Progenitor cell of endocrine pancreas (in vitro differentiated cells): ENCODE data around the gene CRHBP. TPM values are rescaled to one million over a fixed set of nuclear protein-coding genes. Genes with fewer than 3 reads are reported as not detected.
"Not testable (repeated sequence)": the region's sequence is repeated elsewhere in the genome, so short reads cannot be mapped to it uniquely, and the experiment has no call there.

ENCODE experiments used
- DNase-seq: peaks from one replicate; pipeline ENCODE4 v3.0.0; 2021; ENCODE audit warnings: low spot score; ENCODE audit not compliant: unreplicated experiment
- H3K27ac Mint-ChIP-seq: 2 replicates; pipeline ENCODE4 v1.8.0; 2021; ENCODE audit warnings: mild to moderate bottlenecking, moderate library complexity, mixed read lengths
- H3K27me3 Mint-ChIP-seq: 2 replicates; pipeline ENCODE4 v1.8.0; 2021; ENCODE audit warnings: mixed read lengths
- H3K36me3 Mint-ChIP-seq: 2 replicates; pipeline ENCODE4 v1.8.0; 2022; ENCODE audit warnings: mixed read lengths; ENCODE audit not compliant: insufficient read depth
- H3K4me1 Mint-ChIP-seq: 2 replicates; pipeline ENCODE4 v1.8.0; 2021; ENCODE audit warnings: low read depth, mixed read lengths
- H3K4me3 Mint-ChIP-seq: 2 replicates; pipeline ENCODE4 v1.8.0; 2021; ENCODE audit warnings: low read depth, mild to moderate bottlenecking, moderate library complexity, mixed read lengths
- H3K9me3 Mint-ChIP-seq: 2 replicates; pipeline ENCODE4 v1.8.0; 2021; ENCODE audit warnings: low read depth, mixed read lengths
- total RNA-seq: library from RNA; stranded (reverse); gene quantifications from 2 replicates; pipeline ENCODE4 v1.2.1, GENCODE V29; 2021
- TF ChIP-seq, protein P1 (sequence below): fragments of 200-600 bp; sonication (generic); IDR thresholded peaks from one replicate; pipeline ENCODE4 v1.5.0; 2021; ENCODE audit warnings: antibody characterized with exemption, mild to moderate bottlenecking; ENCODE audit not compliant: unreplicated experiment

The CRHBP gene
- total RNA-seq, 1 donor from 2014 or later, result 1.1 TPM

DNA sequence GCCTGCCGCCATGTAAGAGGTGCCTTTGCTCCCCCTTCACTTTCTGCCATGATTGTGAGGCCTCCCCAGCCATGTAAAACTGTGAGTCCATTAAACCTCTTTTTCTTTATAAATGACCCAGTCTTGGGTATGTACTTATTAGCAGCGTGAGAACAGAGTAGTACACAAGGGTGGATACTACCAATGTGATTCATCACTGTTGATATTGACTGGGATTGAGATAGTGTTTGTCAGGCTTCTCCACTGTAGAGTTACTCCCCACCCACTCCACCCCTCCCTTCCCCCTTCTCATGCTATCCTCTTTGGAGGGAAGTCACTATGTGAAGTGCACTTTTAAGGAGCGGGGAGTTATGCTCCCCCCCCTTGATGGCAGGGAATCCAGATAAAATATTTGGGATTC, 11.4 kb upstream of the CRHBP start:
- TF ChIP-seq, protein P1, sequence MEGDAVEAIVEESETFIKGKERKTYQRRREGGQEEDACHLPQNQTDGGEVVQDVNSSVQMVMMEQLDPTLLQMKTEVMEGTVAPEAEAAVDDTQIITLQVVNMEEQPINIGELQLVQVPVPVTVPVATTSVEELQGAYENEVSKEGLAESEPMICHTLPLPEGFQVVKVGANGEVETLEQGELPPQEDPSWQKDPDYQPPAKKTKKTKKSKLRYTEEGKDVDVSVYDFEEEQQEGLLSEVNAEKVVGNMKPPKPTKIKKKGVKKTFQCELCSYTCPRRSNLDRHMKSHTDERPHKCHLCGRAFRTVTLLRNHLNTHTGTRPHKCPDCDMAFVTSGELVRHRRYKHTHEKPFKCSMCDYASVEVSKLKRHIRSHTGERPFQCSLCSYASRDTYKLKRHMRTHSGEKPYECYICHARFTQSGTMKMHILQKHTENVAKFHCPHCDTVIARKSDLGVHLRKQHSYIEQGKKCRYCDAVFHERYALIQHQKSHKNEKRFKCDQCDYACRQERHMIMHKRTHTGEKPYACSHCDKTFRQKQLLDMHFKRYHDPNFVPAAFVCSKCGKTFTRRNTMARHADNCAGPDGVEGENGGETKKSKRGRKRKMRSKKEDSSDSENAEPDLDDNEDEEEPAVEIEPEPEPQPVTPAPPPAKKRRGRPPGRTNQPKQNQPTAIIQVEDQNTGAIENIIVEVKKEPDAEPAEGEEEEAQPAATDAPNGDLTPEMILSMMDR, result no peak
- no peaks in the 10 kb centered on the region for H3K36me3 Mint-ChIP-seq
- no peak overlapping the region for H3K4me3 Mint-ChIP-seq
- no peaks in the 10 kb centered on the region for H3K9me3 Mint-ChIP-seq
- DNase-seq, result no peak
- peaks cover 13% of the 10 kb centered on the region for H3K4me1 Mint-ChIP-seq
- H3K27ac Mint-ChIP-seq, result no peak overlapping the region
- no peaks in the 10 kb centered on the region for H3K27me3 Mint-ChIP-seq

DNA sequence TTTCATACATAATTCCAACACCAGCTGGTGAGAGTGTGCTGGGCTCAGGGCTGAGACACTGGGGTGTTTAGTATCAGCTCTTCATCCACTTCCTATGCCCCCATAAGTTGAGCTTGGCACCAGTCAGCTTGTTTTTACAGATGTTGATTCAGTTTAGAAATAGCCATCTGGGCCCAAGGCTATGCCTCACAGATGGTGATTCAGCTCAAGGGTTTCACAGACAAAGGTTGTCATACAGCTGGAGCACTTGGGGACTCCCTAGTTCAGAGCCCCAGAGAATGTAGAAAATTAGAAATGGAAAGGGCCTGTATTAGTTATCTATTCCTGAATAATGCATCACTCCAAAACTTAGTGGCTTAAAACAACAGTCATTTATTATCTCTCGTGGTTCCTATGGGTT, 10.3 kb upstream of the CRHBP start:
- DNase-seq, result no peak
- Mint-ChIP-seq H3K4me1 (peaks cover 13% of the 10 kb centered on the region), H3K9me3 (no peaks in the 10 kb centered on the region), H3K36me3 (no peaks in the 10 kb centered on the region), H3K27me3 (no peaks in the 10 kb centered on the region), H3K4me3 (no peak overlapping the region), H3K27ac (no peak overlapping the region)
- TF ChIP-seq, protein P1, result no peak

GRCh38 chr5:76943006-76943405, 9.8 kb upstream of the CRHBP start:
- DNase-seq, result no peak
- Mint-ChIP-seq H3K9me3 (no peaks in the 10 kb centered on the region), H3K27ac (no peak overlapping the region), H3K27me3 (no peaks in the 10 kb centered on the region), H3K4me3 (no peak overlapping the region), H3K4me1 (peaks cover 13% of the 10 kb centered on the region), H3K36me3 (no peaks in the 10 kb centered on the region)
- TF ChIP-seq, protein P1, result no peak

- H3K4me1 Mint-ChIP-seq, result peaks cover 13% of the 10 kb centered on the region
- DNase-seq, result no peak
- H3K9me3 Mint-ChIP-seq, result no peaks in the 10 kb centered on the region
- no peak overlapping the region for H3K27ac Mint-ChIP-seq
- TF ChIP-seq, protein P1, result no peak
- no peak overlapping the region for H3K4me3 Mint-ChIP-seq
- H3K36me3 Mint-ChIP-seq, result no peaks in the 10 kb centered on the region
- H3K27me3 Mint-ChIP-seq, result peaks cover 2% of the 10 kb centered on the region
Measured at GRCh38 chr5:76944638-76945037, 8.2 kb upstream of the CRHBP start.

- not testable (repeated sequence) for H3K27ac Mint-ChIP-seq, DNase-seq, H3K9me3 Mint-ChIP-seq, H3K36me3 Mint-ChIP-seq, H3K4me3 Mint-ChIP-seq, H3K27me3 Mint-ChIP-seq
- peaks cover 13% of the 10 kb centered on the region for H3K4me1 Mint-ChIP-seq
Measured at GRCh38 chr5:76945238-76945637, 7.6 kb upstream of the CRHBP start.

DNA sequence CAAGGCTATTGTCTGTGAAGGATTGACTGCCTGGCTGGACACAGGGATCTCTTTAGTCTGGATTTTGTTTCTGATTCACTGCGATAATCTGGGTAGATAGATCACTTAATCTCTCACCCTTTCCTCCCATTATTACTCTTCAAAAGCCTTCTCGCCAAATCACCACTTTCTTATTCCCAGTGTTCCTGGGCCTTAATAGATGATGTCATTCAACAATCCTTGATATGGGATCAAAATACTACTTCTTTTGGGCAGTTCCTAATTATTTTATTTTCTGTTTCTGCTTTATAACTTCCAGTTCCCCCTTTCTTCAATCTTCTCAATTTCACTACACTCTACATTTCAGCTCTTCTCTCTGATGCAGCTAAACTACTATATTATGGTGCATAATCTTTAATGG, 6.8 kb upstream of the CRHBP start:
- TF ChIP-seq, protein P1, result no peak
- peaks cover 13% of the 10 kb centered on the region for H3K4me1 Mint-ChIP-seq
- H3K9me3 Mint-ChIP-seq, result no peaks in the 10 kb centered on the region
- peaks cover 11% of the 10 kb centered on the region for H3K27me3 Mint-ChIP-seq
- no peak overlapping the region for H3K4me3 Mint-ChIP-seq
- no peak for DNase-seq
- no peak overlapping the region for H3K27ac Mint-ChIP-seq
- no peaks in the 10 kb centered on the region for H3K36me3 Mint-ChIP-seq
